Brain microvascular endothelial cell (primary cell): ENCODE measurements around the gene RAPGEF4.

Experiments
- DNase-seq: peaks from one replicate; pipeline ENCODE4 v3.0.0-alpha.2; 2020
- H3K27ac ChIP-seq: fragments of 250-450 bp; sonication (Bioruptor Pico); 2 replicates; pipeline ENCODE4 v1.5.1; 2020; ENCODE audit warnings: mild to moderate bottlenecking, moderate library complexity
- H3K27me3 ChIP-seq: fragments of 250-450 bp; sonication (Bioruptor Pico); replicated peaks from 2 replicates; pipeline ENCODE4 v1.5.1; 2020; ENCODE audit warnings: mild to moderate bottlenecking
- H3K36me3 ChIP-seq: fragments of 250-450 bp; sonication (Bioruptor Pico); replicated peaks from 2 replicates; pipeline ENCODE4 v1.5.1; 2020; ENCODE audit warnings: mild to moderate bottlenecking
- H3K4me3 ChIP-seq: 2 replicates; pipeline ENCODE4 v1.5.1; 2011; ENCODE audit warnings: low read depth, mild to moderate bottlenecking, control low read depth, low read length, moderate library complexity
- CTCF ChIP-seq: IDR thresholded peaks from 2 replicates; pipeline ENCODE4 v1.5.1; 2011; ENCODE audit warnings: low read depth, mild to moderate bottlenecking, moderate library complexity, low read length, control low read depth, inconsistent platforms; ENCODE audit errors: missing control alignments
- in situ Hi-C: cut with HindIII; loops from 2 replicates; pipeline ENCODE4 v1.10.0; 2017; ENCODE audit warnings: low sequenced_read_pairs, low pct_ligation_motif_present

Gene RAPGEF4

GRCh38 chr2:172938713-172939375 lies 203.2 kb downstream of the RAPGEF4 start:
- in situ Hi-C loops = no loop called here
- no peak overlapping the region for H3K27ac ChIP-seq
- H3K36me3 ChIP-seq = no peaks in the 10 kb centered on the region
- H3K4me3 ChIP-seq = no peak overlapping the region
- no peaks in the 10 kb centered on the region for H3K27me3 ChIP-seq
- no peak for TF ChIP-seq CTCF
- DNase-seq = no peak

- no peak overlapping the region for H3K4me3 ChIP-seq
- in situ Hi-C loops = no loop called here
- no peaks in the 10 kb centered on the region for H3K36me3 ChIP-seq
- no peak for TF ChIP-seq CTCF
- DNase-seq = no peak
- no peaks in the 10 kb centered on the region for H3K27me3 ChIP-seq
- H3K27ac ChIP-seq = no peak overlapping the region
Measured at GRCh38 chr2:172943539-172943938, 207.9 kb downstream of the RAPGEF4 start.

- no peak for TF ChIP-seq CTCF
- in situ Hi-C loops = no loop called here
- Histone ChIP-seq H3K27me3 (no peaks in the 10 kb centered on the region), H3K27ac (no peak overlapping the region), H3K36me3 (no peaks in the 10 kb centered on the region), H3K4me3 (no peak overlapping the region)
- no peak for DNase-seq
Measured at GRCh38 chr2:172944022-172944793, 208.6 kb downstream of the RAPGEF4 start.

GRCh38 chr2:172944794-172945509 lies 209.3 kb downstream of the RAPGEF4 start:
- no peak for TF ChIP-seq CTCF
- Histone ChIP-seq H3K4me3 (no peak overlapping the region), H3K27me3 (no peaks in the 10 kb centered on the region), H3K27ac (no peak overlapping the region), H3K36me3 (no peaks in the 10 kb centered on the region)
- in situ Hi-C loops = no loop called here
- no peak for DNase-seq

GRCh38 chr2:172945510-172945850 lies 209.8 kb downstream of the RAPGEF4 start:
- DNase-seq = no peak
- Histone ChIP-seq H3K4me3 (no peak overlapping the region), H3K27ac (no peak overlapping the region), H3K36me3 (no peaks in the 10 kb centered on the region), H3K27me3 (no peaks in the 10 kb centered on the region)
- in situ Hi-C loops = no loop called here
- TF ChIP-seq CTCF = no peak
